Amygdala (tissue), 56 donors: ENCODE measurements around the gene MIX23.

Source experiments
- DNase-seq, 56 donors: peaks; one replicate each; lab custom pipeline; 2025; lab: John Stamatoyannopoulos, UW

MIX23 gene

GRCh38 chr3:122382888-122383666 lies at the start of gene MIX23:
TSS of gene MIX23 (minus strand) at chr3:122383231. CDS start at chr3:122383224, 7 bp downstream.
- peak; percentile 17 to 88 (median 72) for DNase-seq

GRCh38 chr3:122430371-122430770 lies 47.3 kb upstream of the MIX23 start:
- DNase-seq: no peak

- no peak for DNase-seq
These were observed 44.9 kb upstream of the MIX23 start for GRCh38 chr3:122427857-122428471.

GRCh38 chr3:122421836-122422235 lies 38.8 kb upstream of the MIX23 start:
- DNase-seq: no peak

- DNase-seq: no peak
These were observed 38.1 kb upstream of the MIX23 start for GRCh38 chr3:122421101-122421500.

- DNase-seq: no peak
These were observed 33.9 kb upstream of the MIX23 start for GRCh38 chr3:122416966-122417365.

GRCh38 chr3:122415762-122416654 lies 33.0 kb upstream of the MIX23 start, which contains the start of gene WDR5B:
TSS of gene WDR5B (minus strand) at chr3:122416062. CDS start at chr3:122415528, 534 bp downstream.
- no peak for DNase-seq

- DNase-seq: no peak
These were observed 32.2 kb upstream of the MIX23 start for GRCh38 chr3:122415104-122415744.

- DNase-seq: no peak
These were observed 31.4 kb upstream of the MIX23 start for GRCh38 chr3:122414391-122414790.

- DNase-seq: no peak
These were observed 27.6 kb upstream of the MIX23 start for GRCh38 chr3:122410639-122411038.

GRCh38 chr3:122410111-122410510 lies 27.1 kb upstream of the MIX23 start:
- no peak for DNase-seq

GRCh38 chr3:122409446-122409845 lies 26.4 kb upstream of the MIX23 start:
- DNase-seq: no peak

GRCh38 chr3:122407946-122408345 lies 24.9 kb upstream of the MIX23 start:
- no peak for DNase-seq

GRCh38 chr3:122406198-122406597 lies 23.2 kb upstream of the MIX23 start:
- DNase-seq: no peak

GRCh38 chr3:122405015-122405414 lies 22.0 kb upstream of the MIX23 start:
- DNase-seq: no peak

- DNase-seq: no peak
These were observed 20.5 kb upstream of the MIX23 start for GRCh38 chr3:122403489-122403888.

- DNase-seq: no peak
These were observed 15.9 kb upstream of the MIX23 start for GRCh38 chr3:122398920-122399319.

- DNase-seq: no peak
These were observed 14.2 kb upstream of the MIX23 start for GRCh38 chr3:122397201-122397600.

- no peak for DNase-seq
These were observed 13.5 kb upstream of the MIX23 start for GRCh38 chr3:122396511-122396910.

GRCh38 chr3:122395582-122395981 lies 12.6 kb upstream of the MIX23 start:
- no peak for DNase-seq

GRCh38 chr3:122394173-122394572 lies 11.1 kb upstream of the MIX23 start:
- no peak for DNase-seq
